H7 (cell line): ENCODE data around the gene PPP2R2C. TPM values are rescaled to one million over a fixed set of nuclear protein-coding genes. Genes with fewer than 3 reads are reported as not detected.

Experiments
- DNase-seq: peaks from one replicate; pipeline ENCODE4 v3.0.0; 2012
- H3K27me3 ChIP-seq: 2 replicates; pipeline ENCODE4 v1.6.0; 2011; ENCODE audit warnings: mild to moderate bottlenecking, low read length; ENCODE audit not compliant: control insufficient read depth, insufficient read depth
- H3K36me3 ChIP-seq: replicated peaks from 2 replicates; pipeline ENCODE4 v1.5.1; 2011; ENCODE audit warnings: low read length; ENCODE audit not compliant: control insufficient read depth, insufficient read depth
- H3K4me3 ChIP-seq: 2 replicates; pipeline ENCODE4 v1.5.1; 2011; ENCODE audit warnings: low read depth, mild to moderate bottlenecking, control low read depth, low read length, moderate library complexity; ENCODE audit not compliant: insufficient read depth
- total RNA-seq: library from RNA; depleted of rRNA; stranded (reverse); fragments of >200 nt; shearing (Covaris generic); gene quantifications from 2 replicates; pipeline ENCODE4 v1.2.3, GENCODE V29; 2014

The PPP2R2C gene
- total RNA-seq, 1 experiment from 2014 or later: 7.6 TPM

GRCh38 chr4:6350646-6351045 is 121.8 kb downstream of the PPP2R2C start:
- no peak for DNase-seq
- Histone ChIP-seq H3K27me3 (no peaks in the 10 kb centered on the region), H3K36me3 (no peaks in the 10 kb centered on the region), H3K4me3 (no peak overlapping the region)

GRCh38 chr4:6349896-6350603 is 122.4 kb downstream of the PPP2R2C start:
- Histone ChIP-seq H3K4me3 (no peak overlapping the region), H3K27me3 (no peaks in the 10 kb centered on the region), H3K36me3 (no peaks in the 10 kb centered on the region)
- no peak for DNase-seq

GRCh38 chr4:6348408-6348807 is 124.0 kb downstream of the PPP2R2C start:
- Histone ChIP-seq H3K4me3 (no peak overlapping the region), H3K36me3 (no peaks in the 10 kb centered on the region), H3K27me3 (no peaks in the 10 kb centered on the region)
- no peak for DNase-seq

- H3K4me3 ChIP-seq: no peak overlapping the region
Observed at GRCh38 chr4:6347511-6348045, 124.8 kb downstream of the PPP2R2C start.

GRCh38 chr4:6346373-6347110 is 125.9 kb downstream of the PPP2R2C start:
- no peaks in the 10 kb centered on the region for H3K36me3 ChIP-seq
- no peak overlapping the region for H3K4me3 ChIP-seq
- no peaks in the 10 kb centered on the region for H3K27me3 ChIP-seq
- no peak for DNase-seq

More at GRCh38 chr4:6347511-6348045, 124.8 kb downstream of the PPP2R2C start:
- H3K27me3 ChIP-seq: no peaks in the 10 kb centered on the region
- DNase-seq: no peak
- no peaks in the 10 kb centered on the region for H3K36me3 ChIP-seq

- no peak for DNase-seq
- no peaks in the 10 kb centered on the region for H3K36me3 ChIP-seq
- H3K27me3 ChIP-seq: no peaks in the 10 kb centered on the region
- H3K4me3 ChIP-seq: no peak overlapping the region
Observed at GRCh38 chr4:6345866-6346265, 126.5 kb downstream of the PPP2R2C start.

GRCh38 chr4:6345096-6345830 is 127.2 kb downstream of the PPP2R2C start:
- DNase-seq: peak; percentile 68
- H3K36me3 ChIP-seq: no peaks in the 10 kb centered on the region
- no peaks in the 10 kb centered on the region for H3K27me3 ChIP-seq
- H3K4me3 ChIP-seq: no peak overlapping the region

GRCh38 chr4:6343939-6344408 is 128.4 kb downstream of the PPP2R2C start:
- Histone ChIP-seq H3K27me3 (no peaks in the 10 kb centered on the region), H3K36me3 (no peaks in the 10 kb centered on the region), H3K4me3 (no peak overlapping the region)
- DNase-seq: peak; percentile 76

- DNase-seq: no peak
- H3K4me3 ChIP-seq: no peak overlapping the region
Observed at GRCh38 chr4:6342530-6343293, 129.7 kb downstream of the PPP2R2C start.

GRCh38 chr4:6341696-6342095 is 130.7 kb downstream of the PPP2R2C start:
- DNase-seq: no peak
- Histone ChIP-seq H3K36me3 (no peaks in the 10 kb centered on the region), H3K27me3 (no peaks in the 10 kb centered on the region), H3K4me3 (no peak overlapping the region)

More at GRCh38 chr4:6342530-6343293, 129.7 kb downstream of the PPP2R2C start:
- no peaks in the 10 kb centered on the region for H3K27me3 ChIP-seq
- no peaks in the 10 kb centered on the region for H3K36me3 ChIP-seq

- no peak for DNase-seq
- Histone ChIP-seq H3K27me3 (no peaks in the 10 kb centered on the region), H3K4me3 (no peak overlapping the region), H3K36me3 (no peaks in the 10 kb centered on the region)
Observed at GRCh38 chr4:6340446-6341015, 131.9 kb downstream of the PPP2R2C start.

GRCh38 chr4:6339818-6340445 is 132.5 kb downstream of the PPP2R2C start:
- no peak for DNase-seq
- Histone ChIP-seq H3K4me3 (no peak overlapping the region), H3K36me3 (no peaks in the 10 kb centered on the region), H3K27me3 (no peaks in the 10 kb centered on the region)
